Measurements from ENCODE around the gene GRAMD1B. TPM values are rescaled to one million over a fixed set of nuclear protein-coding genes. Genes with fewer than 3 reads are reported as not detected.
A peak's percentile ranks its signal among the peaks of the same experiment; 100 is the strongest.

GRAMD1B gene
- total RNA-seq, 3 donors from 2014 or later = 20.2 to 24.4 (median 23.7) TPM

DNA sequence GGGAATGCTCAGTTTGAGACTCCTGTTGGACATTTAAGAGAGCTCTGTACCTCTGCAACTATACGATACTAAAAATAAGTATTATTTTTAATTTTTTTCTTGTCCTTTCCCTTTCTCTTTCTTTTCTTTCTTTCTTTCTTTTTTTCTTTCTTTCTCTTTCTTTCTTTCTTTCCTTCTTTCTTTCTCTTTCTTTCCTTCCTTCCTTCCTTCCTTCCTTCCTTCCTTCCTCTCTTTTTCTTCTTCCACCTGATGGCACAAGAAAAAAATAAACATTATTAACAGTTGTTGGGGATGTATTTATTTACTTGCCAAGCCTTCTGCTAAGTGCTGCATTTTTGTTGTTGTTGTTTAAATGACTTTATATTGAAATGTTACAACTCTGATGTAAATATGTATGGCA, 39.5 kb downstream of the GRAMD1B start:
- DNase-seq (no peak), ATAC-seq (no peak)
- Mint-ChIP-seq H3K4me3 (no peak overlapping the region), H3K4me1 (ENCODE audit: low read depth) (peaks cover 2% of the 10 kb centered on the region), H3K36me3 (ENCODE audit: insufficient read depth) (no peaks in the 10 kb centered on the region), H3K9me3 (no peaks in the 10 kb centered on the region), H3K27me3 (ENCODE audit: low read depth) (no peaks in the 10 kb centered on the region)

DNA sequence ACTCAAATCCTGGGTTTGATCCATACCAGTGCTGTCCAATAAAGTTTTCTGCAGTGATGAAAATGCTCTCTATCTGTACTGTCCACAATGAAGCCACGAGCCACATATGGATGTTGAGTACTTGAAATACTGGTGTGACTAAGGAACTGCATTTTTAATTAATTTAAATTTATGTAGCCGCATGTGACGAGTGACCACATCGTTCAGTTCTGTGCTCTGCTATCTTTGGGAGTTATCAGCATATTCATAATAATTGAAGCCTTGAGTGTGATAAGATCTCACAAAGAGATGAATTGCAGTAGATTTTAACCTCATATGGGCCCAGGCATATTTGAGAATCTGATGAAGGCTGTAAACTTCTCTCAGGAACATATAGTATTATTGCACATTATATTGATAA, 40.8 kb downstream of the GRAMD1B start:
- no peaks in the 10 kb centered on the region for H3K4me1 Mint-ChIP-seq (ENCODE audit: low read depth)
- no peak overlapping the region for H3K4me3 Mint-ChIP-seq
- no peaks in the 10 kb centered on the region for H3K36me3 Mint-ChIP-seq (ENCODE audit: insufficient read depth)

DNA sequence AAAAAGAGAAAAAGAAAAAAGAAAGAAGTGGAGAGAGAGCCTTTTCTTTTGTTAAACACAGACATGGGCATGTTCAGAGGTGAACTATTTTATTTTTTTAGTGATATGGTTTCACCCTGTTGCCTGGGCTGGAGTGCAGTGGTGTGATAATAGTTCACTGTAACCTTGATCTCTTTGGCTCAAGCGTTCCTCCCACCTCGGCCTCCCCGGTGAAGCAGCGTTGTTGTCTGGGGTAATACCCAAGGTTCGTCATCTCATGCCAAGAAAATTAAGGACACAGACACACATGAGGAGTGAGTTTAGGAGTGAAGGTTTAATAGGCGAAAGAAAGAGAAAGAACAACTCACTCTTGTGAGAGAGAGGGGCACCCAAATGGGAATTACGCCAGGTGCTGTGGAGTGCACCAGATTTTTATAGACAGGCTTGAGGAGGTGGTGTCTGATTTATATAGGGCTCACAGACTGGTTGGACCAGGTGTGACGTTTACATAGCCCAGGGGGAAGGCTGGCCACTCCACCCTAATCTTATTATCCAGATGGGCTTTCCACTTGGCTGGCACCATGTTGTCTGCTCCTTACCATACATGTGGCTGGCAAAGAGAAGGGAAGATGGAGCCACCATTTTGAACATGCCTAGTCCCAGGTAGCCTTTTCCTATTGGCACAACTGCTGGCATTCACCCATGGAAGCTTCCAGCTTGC, 42.3 kb downstream of the GRAMD1B start:
- Mint-ChIP-seq H3K4me1 (ENCODE audit: low read depth) (no peaks in the 10 kb centered on the region), H3K4me3 (no peak overlapping the region), H3K9me3 (no peaks in the 10 kb centered on the region), H3K27me3 (ENCODE audit: low read depth) (no peaks in the 10 kb centered on the region), H3K36me3 (ENCODE audit: insufficient read depth) (no peaks in the 10 kb centered on the region)
- ATAC-seq (no peak), DNase-seq (no peak)

More for the DNA sequence above, 40.8 kb downstream of the GRAMD1B start:
- DNase-seq = no peak
- Mint-ChIP-seq H3K9me3 (no peaks in the 10 kb centered on the region), H3K27me3 (ENCODE audit: low read depth) (no peaks in the 10 kb centered on the region)
- no peak for ATAC-seq

DNA sequence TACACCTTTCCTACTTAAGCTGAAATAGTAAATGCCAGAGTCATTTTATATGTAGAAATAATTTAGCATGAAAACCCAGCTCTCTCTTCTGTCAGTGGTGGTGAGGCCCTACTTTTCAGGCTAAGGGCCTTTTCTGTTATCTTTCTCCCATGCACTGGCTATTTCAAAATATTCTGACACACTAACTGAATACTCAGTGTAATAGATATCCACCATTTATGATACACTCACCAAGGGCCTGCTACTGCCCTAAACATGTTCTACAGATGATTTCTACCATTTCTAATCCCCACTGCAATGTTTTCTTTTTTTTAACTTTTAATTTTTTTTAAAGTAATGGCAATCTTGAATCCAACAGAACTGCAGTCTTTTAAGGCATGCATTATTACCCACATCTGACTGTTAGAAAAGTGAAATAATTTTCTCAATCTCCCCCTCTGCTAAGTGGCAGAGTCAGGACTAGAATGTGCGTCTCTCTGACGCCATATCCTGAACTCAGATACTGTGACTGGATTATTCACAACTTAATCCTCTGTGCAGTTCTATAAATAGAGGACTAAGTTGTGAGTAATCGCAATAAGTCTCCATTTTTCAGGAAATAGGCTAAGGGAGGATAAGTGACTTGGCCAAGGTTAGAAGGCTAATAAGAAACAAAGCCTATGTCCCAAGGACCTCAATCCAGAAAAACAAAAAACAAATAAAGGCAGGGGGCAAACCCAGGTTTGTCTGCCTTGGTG, 44.0 kb downstream of the GRAMD1B start:
- DNase-seq (no peak), ATAC-seq (no peak)
- Mint-ChIP-seq H3K4me1 (ENCODE audit: low read depth) (peaks cover 13% of the 10 kb centered on the region), H3K36me3 (ENCODE audit: insufficient read depth) (no peaks in the 10 kb centered on the region), H3K4me3 (no peak overlapping the region), H3K9me3 (no peaks in the 10 kb centered on the region), H3K27me3 (ENCODE audit: low read depth) (no peaks in the 10 kb centered on the region)

DNA sequence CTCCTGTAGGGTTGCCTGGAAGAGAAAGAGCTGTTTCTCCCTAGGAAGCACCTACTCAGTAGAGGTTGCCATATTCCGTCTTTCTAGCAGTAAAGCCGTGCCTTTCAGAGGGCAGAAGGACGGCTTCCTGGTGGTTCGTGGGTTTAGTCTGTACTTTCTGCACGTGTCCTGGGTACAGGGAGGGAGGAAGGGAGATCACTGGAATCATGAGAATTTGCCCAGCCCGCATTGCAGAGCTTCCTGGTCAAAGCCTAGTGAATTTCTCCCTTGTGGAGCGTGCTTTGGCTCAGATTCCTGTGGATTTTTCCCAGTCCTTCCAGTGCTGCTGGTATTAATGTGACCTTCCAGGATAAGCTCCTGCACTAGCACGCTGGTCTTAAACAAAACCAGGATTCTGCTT, 44.9 kb downstream of the GRAMD1B start:
- Mint-ChIP-seq H3K27me3 (ENCODE audit: low read depth) (no peaks in the 10 kb centered on the region), H3K36me3 (ENCODE audit: insufficient read depth) (no peaks in the 10 kb centered on the region), H3K9me3 (no peaks in the 10 kb centered on the region), H3K4me1 (ENCODE audit: low read depth) (peaks cover 14% of the 10 kb centered on the region), H3K4me3 (no peak overlapping the region)
- DNase-seq = no peak
- ATAC-seq = no peak

DNA sequence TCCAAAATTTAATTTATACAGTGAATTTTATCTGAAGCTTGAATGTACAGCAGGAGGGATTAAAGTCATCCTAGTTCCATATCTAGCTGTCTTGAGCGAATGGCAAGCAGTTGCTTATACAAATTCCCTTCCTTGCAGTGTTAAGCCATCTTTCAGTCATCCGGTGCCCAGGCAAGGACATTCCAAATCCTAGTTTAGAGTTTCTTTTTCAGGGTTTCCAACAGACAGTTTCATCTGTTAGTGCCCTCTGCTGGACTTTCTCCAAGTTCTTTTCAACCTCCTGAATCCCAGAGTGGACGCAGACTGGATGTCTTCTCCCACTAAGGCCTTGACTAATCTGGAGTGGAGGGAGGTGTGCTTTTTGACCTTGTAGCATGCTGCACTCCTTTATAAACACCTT, 45.4 kb downstream of the GRAMD1B start:
- ATAC-seq (no peak), DNase-seq (no peak)
- Mint-ChIP-seq H3K9me3 (no peaks in the 10 kb centered on the region), H3K4me1 (ENCODE audit: low read depth) (peaks cover 18% of the 10 kb centered on the region), H3K4me3 (no peak overlapping the region), H3K36me3 (ENCODE audit: insufficient read depth) (no peaks in the 10 kb centered on the region), H3K27me3 (ENCODE audit: low read depth) (no peaks in the 10 kb centered on the region)

DNA sequence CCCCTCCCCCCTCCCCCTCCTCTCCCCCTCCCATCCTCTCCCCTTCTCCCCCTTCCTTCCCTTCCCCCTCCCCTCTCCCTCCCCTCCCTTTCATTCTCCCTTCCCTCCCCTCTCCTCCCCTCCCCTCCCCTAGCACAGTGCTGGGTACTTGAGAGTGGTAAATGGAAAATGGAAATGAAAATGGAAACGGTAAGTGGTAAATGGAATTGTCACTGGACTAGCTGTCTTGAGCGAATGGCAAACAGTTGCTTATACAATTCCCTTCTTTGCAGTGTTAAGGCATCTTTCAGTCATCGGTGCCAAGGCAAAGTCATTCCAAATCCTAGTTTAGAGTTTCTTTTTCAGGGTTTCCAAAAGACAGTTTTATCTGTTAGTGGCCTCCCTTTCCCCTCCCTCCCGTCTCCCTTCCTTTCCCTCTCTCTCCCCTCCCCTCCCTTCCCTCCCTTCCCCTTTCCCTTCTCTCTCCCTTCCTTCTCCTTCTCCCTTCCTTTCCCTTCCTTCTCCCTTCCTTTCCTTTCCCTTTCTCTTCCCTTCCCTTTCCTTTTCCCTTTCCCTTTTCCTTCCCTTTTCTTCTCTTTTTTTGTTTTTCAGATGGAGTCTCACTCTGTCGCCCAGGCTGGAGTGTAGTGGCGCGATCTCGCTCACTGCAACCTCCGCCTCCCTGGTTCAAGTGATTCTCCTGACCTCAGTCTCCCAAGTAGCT, 47.3 kb downstream of the GRAMD1B start:
- DNase-seq (no peak), ATAC-seq (no peak)
- Mint-ChIP-seq H3K4me1 (ENCODE audit: low read depth) (peaks cover 26% of the 10 kb centered on the region), H3K4me3 (no peak overlapping the region), H3K36me3 (ENCODE audit: insufficient read depth) (no peaks in the 10 kb centered on the region), H3K9me3 (no peaks in the 10 kb centered on the region), H3K27me3 (ENCODE audit: low read depth) (no peaks in the 10 kb centered on the region)

DNA sequence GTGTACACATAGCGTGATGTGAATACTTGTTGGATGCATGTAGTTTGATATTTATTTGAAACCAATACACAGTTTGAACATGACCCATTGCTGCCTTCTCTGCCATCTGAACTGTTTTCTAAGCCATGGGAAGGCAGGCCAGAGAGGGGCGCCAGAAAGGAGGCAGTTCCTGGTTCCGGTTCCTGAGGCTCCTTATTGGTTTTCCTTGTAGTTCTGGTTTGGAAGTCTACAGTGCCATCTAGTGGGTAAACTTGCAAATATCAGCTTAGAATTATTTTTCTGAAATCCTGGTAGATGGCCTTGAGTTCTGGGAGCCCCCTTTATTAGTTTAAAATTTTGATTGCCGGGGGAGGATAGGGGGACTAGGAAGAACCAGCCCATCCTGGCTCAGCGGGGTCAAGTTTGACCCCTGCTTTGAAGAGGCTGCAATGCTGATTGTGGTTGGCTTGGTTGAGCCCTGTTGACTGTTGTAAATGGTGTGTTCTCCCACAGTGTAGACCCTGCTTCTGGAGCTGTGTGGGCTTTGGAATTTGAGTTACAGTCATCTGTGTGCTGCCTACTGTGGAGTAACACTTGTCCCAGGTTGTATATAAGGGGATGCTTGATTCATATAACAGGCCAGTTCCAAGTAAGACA, 48.4 kb downstream of the GRAMD1B start:
- Mint-ChIP-seq H3K36me3 (ENCODE audit: insufficient read depth) (peaks cover 3% of the 10 kb centered on the region), H3K4me1 (ENCODE audit: low read depth) (peaks cover 26% of the 10 kb centered on the region), H3K4me3 (no peak overlapping the region), H3K9me3 (no peaks in the 10 kb centered on the region), H3K27me3 (ENCODE audit: low read depth) (no peaks in the 10 kb centered on the region)
- peak; percentile 33 to 62 for ATAC-seq
- no peak for DNase-seq

DNA sequence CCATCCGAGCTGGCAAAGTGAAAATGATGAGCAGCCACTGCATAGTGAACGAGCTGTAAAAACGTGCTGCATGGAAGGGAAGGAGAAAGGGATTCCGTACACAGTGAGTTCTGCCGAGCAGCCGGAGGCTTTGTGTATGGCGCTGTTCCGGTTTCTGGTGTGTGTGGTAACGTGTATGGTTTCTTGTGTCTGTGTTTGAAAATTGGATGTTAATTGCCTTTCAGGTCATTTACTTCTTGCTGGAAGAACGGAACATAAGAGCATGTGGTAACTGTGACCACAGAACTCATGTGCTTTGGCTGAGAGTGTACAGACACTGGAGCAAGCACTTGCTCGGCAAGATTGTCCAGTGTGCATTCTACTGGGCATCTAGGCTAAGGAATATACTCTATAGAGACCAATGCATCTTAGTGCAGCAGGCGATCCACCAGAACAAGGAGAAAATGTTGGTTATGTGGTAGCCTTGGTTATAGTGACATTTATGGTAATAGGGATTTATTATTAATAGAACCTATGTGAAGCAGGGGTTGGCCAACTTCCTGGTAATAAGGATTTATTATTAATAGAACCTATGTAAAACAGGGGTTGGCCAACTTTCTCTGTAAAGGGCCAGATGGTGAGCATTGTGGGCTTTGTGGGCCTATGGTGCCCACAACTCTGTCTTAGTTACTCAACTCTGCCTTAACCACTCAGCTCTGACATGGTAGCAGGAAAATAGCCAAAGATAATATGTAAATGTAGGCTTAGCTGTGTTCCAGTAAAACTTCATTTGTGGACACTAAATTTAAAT, 49.2 kb downstream of the GRAMD1B start:
- peaks cover 28% of the 10 kb centered on the region for H3K4me1 Mint-ChIP-seq (ENCODE audit: low read depth)
- H3K27me3 Mint-ChIP-seq (ENCODE audit: low read depth) = no peaks in the 10 kb centered on the region
- no peak for ATAC-seq
- H3K36me3 Mint-ChIP-seq (ENCODE audit: insufficient read depth) = peaks cover 4% of the 10 kb centered on the region
- H3K9me3 Mint-ChIP-seq = no peaks in the 10 kb centered on the region
- no peak for DNase-seq
- H3K4me3 Mint-ChIP-seq = peak overlapping the region; percentile 19

DNA sequence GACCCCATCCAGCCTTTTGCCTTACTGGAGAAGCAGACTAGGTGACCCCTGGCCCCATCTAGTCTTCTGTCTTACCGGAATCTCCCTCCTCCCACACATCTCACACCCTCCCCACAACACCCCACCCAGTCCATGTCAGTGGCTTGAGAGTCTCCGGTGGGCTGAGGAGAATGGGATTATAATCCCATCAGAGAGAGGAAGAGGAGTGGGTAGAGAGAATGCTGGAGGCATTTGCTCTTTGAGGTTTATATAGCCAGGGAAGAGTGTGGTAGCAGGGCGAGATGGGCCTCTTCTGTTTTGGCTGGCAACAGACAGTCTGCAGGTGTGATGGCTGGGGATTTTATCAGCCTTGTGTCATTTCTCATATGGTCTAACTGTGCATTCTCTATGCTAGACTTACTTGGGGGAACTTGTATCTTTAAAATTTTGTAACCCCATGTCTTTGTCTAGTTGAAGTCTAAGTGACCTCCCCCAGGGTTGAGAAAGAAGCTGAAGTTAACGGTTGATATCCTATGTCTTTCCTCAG, 50.3 kb downstream of the GRAMD1B start:
- DNase-seq = no peak
- H3K4me3 Mint-ChIP-seq = no peak overlapping the region
- H3K36me3 Mint-ChIP-seq (ENCODE audit: insufficient read depth) = peaks cover 4% of the 10 kb centered on the region
- no peaks in the 10 kb centered on the region for H3K9me3 Mint-ChIP-seq
- H3K4me1 Mint-ChIP-seq (ENCODE audit: low read depth) = peaks cover 34% of the 10 kb centered on the region
- ATAC-seq = peak in 1 of 2 donors; percentile 19
- no peaks in the 10 kb centered on the region for H3K27me3 Mint-ChIP-seq (ENCODE audit: low read depth)

DNA sequence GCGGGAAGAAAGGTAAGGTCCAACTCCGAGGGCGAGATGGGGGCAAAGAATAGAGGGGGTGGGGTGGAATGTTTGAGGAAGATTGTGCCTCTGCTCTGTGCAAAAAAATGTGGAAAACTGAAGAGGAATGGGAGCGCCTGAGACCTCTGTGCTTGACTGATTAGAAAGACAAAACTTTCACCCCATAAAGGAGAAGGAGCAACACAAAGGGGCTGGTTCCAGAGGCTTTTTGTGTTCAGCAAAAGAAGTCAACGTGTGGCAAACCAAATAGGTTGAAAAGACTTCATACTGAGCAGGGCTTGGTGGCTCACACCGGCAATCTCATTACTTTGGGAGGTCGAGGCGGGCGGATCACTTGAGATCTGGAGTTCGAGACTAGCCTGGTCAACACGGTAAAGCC, 50.8 kb downstream of the GRAMD1B start:
- peaks cover 34% of the 10 kb centered on the region for H3K4me1 Mint-ChIP-seq (ENCODE audit: low read depth)
- ATAC-seq (no peak), DNase-seq (no peak)
- H3K9me3 Mint-ChIP-seq = no peaks in the 10 kb centered on the region
- no peaks in the 10 kb centered on the region for H3K27me3 Mint-ChIP-seq (ENCODE audit: low read depth)
- peaks cover 4% of the 10 kb centered on the region for H3K36me3 Mint-ChIP-seq (ENCODE audit: insufficient read depth)
- H3K4me3 Mint-ChIP-seq = no peak overlapping the region

DNA sequence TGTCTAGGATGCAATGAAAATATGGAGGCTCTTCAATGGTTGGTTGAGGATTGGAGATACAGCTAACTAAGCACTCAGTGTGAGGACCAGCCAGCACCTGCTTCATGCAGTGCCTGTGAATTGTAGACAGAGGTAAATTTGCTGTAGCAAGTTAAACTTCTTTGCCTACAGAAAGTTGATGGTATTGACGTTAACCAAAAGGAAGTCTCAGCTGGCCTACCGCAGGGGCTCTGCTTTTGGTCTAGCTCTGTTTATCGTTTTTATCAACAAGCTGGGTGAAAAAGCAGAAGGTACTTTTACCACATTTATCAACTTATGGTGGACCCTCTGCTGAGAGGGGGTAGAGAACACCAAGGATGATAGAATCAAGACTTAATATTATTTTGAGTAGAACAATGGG, 51.6 kb downstream of the GRAMD1B start:
- no peaks in the 10 kb centered on the region for H3K9me3 Mint-ChIP-seq
- H3K4me3 Mint-ChIP-seq = no peak overlapping the region
- H3K27me3 Mint-ChIP-seq (ENCODE audit: low read depth) = no peaks in the 10 kb centered on the region
- H3K36me3 Mint-ChIP-seq (ENCODE audit: insufficient read depth) = peaks cover 4% of the 10 kb centered on the region
- ATAC-seq = no peak
- peaks cover 34% of the 10 kb centered on the region for H3K4me1 Mint-ChIP-seq (ENCODE audit: low read depth)
- DNase-seq = no peak

DNA sequence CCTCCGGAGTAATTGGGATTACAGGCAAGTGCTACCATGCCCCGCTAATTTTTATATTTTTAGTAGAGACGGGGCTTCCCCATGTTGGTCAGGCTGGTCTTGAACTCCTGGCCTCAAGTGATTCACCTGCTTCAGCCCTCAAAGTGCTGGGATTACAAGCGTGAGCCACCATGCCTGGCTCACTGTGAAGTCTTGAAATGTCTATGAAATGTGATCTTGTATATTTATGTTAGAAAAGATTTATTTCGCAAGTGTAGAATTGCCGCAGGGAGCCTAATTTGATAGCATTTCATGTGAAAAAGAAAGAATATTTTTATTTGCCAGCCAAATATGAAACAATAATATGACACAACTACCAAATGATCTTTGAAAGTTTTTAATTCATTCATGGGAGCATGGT, 52.1 kb downstream of the GRAMD1B start:
- no peak for ATAC-seq
- H3K4me3 Mint-ChIP-seq = no peak overlapping the region

More for the DNA sequence above, 52.1 kb downstream of the GRAMD1B start:
- peaks cover 34% of the 10 kb centered on the region for H3K4me1 Mint-ChIP-seq (ENCODE audit: low read depth)
- DNase-seq = no peak
- H3K27me3 Mint-ChIP-seq (ENCODE audit: low read depth) = no peaks in the 10 kb centered on the region
- H3K36me3 Mint-ChIP-seq (ENCODE audit: insufficient read depth) = peaks cover 4% of the 10 kb centered on the region
- H3K9me3 Mint-ChIP-seq = no peaks in the 10 kb centered on the region

Measured in activated T-cell treated with anti-CD3 and anti-CD28 coated beads, Interleukin-2, amount 50 U/mL, for 4 hours (primary cell).